Osteoblast (primary cell): ENCODE measurements around the gene FAM83E. TPM values are rescaled to one million over a fixed set of nuclear protein-coding genes. Genes with fewer than 3 reads are reported as not detected.

ENCODE experiments used
- DNase-seq: peaks from one replicate; pipeline ENCODE4 v3.0.0; 2011; ENCODE audit warnings: low spot score, mixed read lengths; ENCODE audit not compliant: insufficient read length; ENCODE audit errors: missing footprints
- H2AFZ ChIP-seq: 2 replicates; pipeline ENCODE4 v1.6.0; 2011; ENCODE audit warnings: mild to moderate bottlenecking, low read length
- H3K27ac ChIP-seq: 2 replicates; pipeline ENCODE4 v1.5.1; 2011; ENCODE audit warnings: mild to moderate bottlenecking, low read depth, low read length, moderate library complexity
- H3K27me3 ChIP-seq: 2 replicates; pipeline ENCODE4 v1.6.0; 2012; ENCODE audit warnings: mild to moderate bottlenecking, control low read depth, inconsistent platforms, low read length, moderate library complexity; ENCODE audit not compliant: insufficient read depth
- H3K36me3 ChIP-seq: 2 replicates; pipeline ENCODE4 v1.5.1; 2011; ENCODE audit warnings: mild to moderate bottlenecking, low read length, control low read depth, moderate library complexity; ENCODE audit not compliant: insufficient read depth
- H3K4me1 ChIP-seq: 2 replicates; pipeline ENCODE4 v1.5.1; 2011; ENCODE audit warnings: mild to moderate bottlenecking, low read length, control low read depth, moderate library complexity; ENCODE audit not compliant: insufficient read depth
- H3K4me2 ChIP-seq: 2 replicates; pipeline ENCODE4 v1.6.0; 2011; ENCODE audit warnings: mild to moderate bottlenecking, low read length; ENCODE audit not compliant: insufficient read depth
- H3K4me3 ChIP-seq: fragments of 200-600 bp; sonication (generic); 3 replicates; pipeline ENCODE4 v1.5.1; 2012; ENCODE audit warnings: mild to moderate bottlenecking, low read length, inconsistent platforms; ENCODE audit not compliant: insufficient read depth
- H3K79me2 ChIP-seq: 2 replicates; pipeline ENCODE4 v1.6.0; 2012; ENCODE audit warnings: mild to moderate bottlenecking, low read length, control low read depth, inconsistent platforms; ENCODE audit not compliant: insufficient read depth
- H3K9me3 ChIP-seq: 2 replicates; pipeline ENCODE4 v1.5.1; 2011; ENCODE audit warnings: low read depth, low read length, control low read depth
- H4K20me1 ChIP-seq: 2 replicates; pipeline ENCODE4 v1.6.0; 2012; ENCODE audit warnings: mild to moderate bottlenecking, low read length, control low read depth; ENCODE audit not compliant: insufficient read depth
- total RNA-seq: library from RNA; depleted of rRNA; stranded (reverse); fragments of >200 nt; gene quantifications from 2 replicates; pipeline ENCODE4 v1.2.3, GENCODE V29; 2012
- TF ChIP-seq, protein P1 (sequence below): IDR thresholded peaks from 2 replicates; pipeline ENCODE4 v1.5.1; 2011; ENCODE audit warnings: mild to moderate bottlenecking, low read depth, low read length, moderate library complexity; ENCODE audit errors: extremely low read depth

FAM83E gene
- total RNA-seq, 1 donor: not detected

GRCh38 chr19:48600679-48601417 is 14.0 kb downstream of the FAM83E start:
- Histone ChIP-seq H3K9me3 (no peaks in the 10 kb centered on the region), H4K20me1 (no peaks in the 10 kb centered on the region), H3K79me2 (no peaks in the 10 kb centered on the region), H3K4me1 (no peaks in the 10 kb centered on the region), H3K27ac (no peak overlapping the region), H2AFZ (no peak overlapping the region), H3K36me3 (no peaks in the 10 kb centered on the region), H3K4me2 (no peak overlapping the region), H3K27me3 (no peaks in the 10 kb centered on the region), H3K4me3 (no peak overlapping the region)
- TF ChIP-seq, protein P1, sequence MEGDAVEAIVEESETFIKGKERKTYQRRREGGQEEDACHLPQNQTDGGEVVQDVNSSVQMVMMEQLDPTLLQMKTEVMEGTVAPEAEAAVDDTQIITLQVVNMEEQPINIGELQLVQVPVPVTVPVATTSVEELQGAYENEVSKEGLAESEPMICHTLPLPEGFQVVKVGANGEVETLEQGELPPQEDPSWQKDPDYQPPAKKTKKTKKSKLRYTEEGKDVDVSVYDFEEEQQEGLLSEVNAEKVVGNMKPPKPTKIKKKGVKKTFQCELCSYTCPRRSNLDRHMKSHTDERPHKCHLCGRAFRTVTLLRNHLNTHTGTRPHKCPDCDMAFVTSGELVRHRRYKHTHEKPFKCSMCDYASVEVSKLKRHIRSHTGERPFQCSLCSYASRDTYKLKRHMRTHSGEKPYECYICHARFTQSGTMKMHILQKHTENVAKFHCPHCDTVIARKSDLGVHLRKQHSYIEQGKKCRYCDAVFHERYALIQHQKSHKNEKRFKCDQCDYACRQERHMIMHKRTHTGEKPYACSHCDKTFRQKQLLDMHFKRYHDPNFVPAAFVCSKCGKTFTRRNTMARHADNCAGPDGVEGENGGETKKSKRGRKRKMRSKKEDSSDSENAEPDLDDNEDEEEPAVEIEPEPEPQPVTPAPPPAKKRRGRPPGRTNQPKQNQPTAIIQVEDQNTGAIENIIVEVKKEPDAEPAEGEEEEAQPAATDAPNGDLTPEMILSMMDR: no peak
- peak; percentile 50 for DNase-seq

DNA sequence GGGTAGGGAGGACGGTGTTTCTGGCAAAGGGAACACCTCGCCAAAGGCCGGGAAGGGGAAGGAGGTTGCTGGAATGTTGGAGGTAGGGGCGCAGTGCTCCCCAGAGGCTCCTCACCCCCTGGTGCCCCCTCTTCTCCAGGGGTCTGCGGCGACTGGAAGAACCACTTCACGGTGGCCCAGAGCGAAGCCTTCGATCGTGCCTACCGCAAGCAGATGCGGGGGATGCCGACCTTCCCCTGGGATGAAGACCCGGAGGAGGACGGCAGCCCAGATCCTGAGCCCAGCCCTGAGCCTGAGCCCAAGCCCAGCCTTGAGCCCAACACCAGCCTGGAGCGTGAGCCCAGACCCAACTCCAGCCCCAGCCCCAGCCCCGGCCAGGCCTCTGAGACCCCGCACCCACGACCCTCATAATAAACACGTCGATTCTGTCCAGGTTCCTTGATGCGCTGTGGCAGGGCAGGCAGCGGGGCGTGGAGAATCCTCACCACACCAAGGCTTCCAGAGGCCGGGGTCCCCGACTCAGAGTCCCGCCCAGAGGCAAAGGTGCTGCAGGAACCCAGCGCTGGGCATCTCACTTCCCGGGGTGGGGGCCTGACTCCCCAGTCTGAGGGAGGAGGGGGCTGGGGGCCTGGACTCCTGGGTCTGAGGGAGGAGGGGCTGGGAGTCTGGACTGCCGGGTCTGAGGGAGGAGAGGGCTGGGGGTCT is 15.7 kb downstream of the FAM83E start:
- no peak overlapping the region for H3K4me2 ChIP-seq
- DNase-seq: peak; percentile 66
- H3K36me3 ChIP-seq: no peaks in the 10 kb centered on the region
- no peaks in the 10 kb centered on the region for H4K20me1 ChIP-seq
- H3K79me2 ChIP-seq: no peaks in the 10 kb centered on the region
- H2AFZ ChIP-seq: no peak overlapping the region
- no peaks in the 10 kb centered on the region for H3K27me3 ChIP-seq
- no peak overlapping the region for H3K27ac ChIP-seq
- TF ChIP-seq, protein P1: no peak
- H3K4me1 ChIP-seq: no peaks in the 10 kb centered on the region
- H3K9me3 ChIP-seq: no peaks in the 10 kb centered on the region
- H3K4me3 ChIP-seq: no peak overlapping the region

DNA sequence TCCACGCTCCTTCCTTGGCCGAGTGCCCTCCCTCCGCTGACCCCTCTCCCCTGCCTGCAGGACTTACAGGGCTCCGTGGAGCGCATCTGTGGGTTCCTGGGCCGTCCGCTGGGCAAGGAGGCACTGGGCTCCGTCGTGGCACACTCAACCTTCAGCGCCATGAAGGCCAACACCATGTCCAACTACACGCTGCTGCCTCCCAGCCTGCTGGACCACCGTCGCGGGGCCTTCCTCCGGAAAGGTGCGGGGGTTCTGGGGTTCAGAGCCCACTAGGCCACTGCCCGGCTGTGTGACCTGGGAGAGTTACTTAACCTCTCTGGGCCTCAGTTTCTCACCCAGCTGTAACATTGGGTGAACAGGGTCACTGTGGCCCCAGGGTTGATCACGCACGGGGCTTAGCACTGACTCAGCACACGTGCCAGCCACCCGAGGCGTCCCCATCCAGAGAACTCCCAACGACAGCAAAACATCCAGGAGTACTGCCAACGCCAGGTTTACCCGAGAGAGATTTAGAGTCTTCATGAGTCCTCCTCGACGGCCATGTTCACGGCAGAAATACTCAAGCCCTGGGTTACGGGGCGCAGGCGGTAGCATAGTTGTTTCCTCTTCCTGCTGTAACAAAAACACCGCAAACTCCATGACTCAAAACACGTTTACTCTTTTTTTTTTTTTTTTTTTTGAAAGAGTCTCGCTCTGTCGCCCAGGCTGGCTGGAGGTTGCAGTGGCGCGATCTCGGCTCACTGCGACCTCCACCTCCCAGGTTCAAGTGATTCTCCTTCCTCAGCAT is 18.0 kb downstream of the FAM83E start:
- Histone ChIP-seq H3K4me2 (no peak overlapping the region), H3K27ac (no peak overlapping the region), H3K4me3 (no peak overlapping the region), H3K9me3 (no peaks in the 10 kb centered on the region), H4K20me1 (no peaks in the 10 kb centered on the region), H3K4me1 (no peaks in the 10 kb centered on the region), H3K36me3 (no peaks in the 10 kb centered on the region), H3K79me2 (no peaks in the 10 kb centered on the region), H2AFZ (no peak overlapping the region), H3K27me3 (no peaks in the 10 kb centered on the region)
- DNase-seq: peak; percentile 26
- TF ChIP-seq, protein P1: no peak
